GM12873 (cell line): ENCODE data around the gene RALB.

ENCODE experiments used
- CTCF ChIP-seq: IDR thresholded peaks from 2 replicates; pipeline ENCODE4 v1.5.1; 2012; ENCODE audit warnings: low read depth, mild to moderate bottlenecking, moderate library complexity, low read length, control low read depth; ENCODE audit not compliant: insufficient read depth; ENCODE audit errors: missing control alignments

Gene RALB

GRCh38 chr2:120332384-120332783 is 79.7 kb downstream of the RALB start:
- no peak for TF ChIP-seq CTCF

- no peak for TF ChIP-seq CTCF
Observed at GRCh38 chr2:120334068-120334467, 81.4 kb downstream of the RALB start.

- TF ChIP-seq CTCF = no peak
Observed at GRCh38 chr2:120336749-120337148, 84.1 kb downstream of the RALB start.

- no peak for TF ChIP-seq CTCF
Observed at GRCh38 chr2:120338015-120338414, 85.4 kb downstream of the RALB start.

DNA sequence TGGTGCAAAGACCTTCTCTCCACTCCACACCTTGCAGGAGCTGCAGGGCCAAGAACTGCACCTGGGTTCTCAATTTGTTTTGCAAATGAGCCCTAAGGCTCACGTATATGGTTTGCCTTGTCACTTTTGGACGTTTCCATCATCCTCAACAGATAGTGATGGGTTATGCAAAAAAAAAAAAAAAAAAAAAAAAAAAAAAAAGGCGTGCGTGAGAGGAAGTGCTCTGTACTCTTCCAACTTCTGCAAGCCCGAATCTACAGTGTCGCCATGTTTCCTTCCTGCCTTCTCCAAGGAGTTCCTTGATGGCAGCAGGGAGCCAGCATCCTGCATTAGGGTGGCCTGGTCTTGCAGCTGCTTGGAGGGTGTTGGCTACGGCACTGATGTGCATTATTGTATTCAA is 89.3 kb downstream of the RALB start:
- TF ChIP-seq CTCF = no peak

- TF ChIP-seq CTCF = no peak
Observed at GRCh38 chr2:120342446-120342845, 89.8 kb downstream of the RALB start.

- TF ChIP-seq CTCF = no peak
Observed at GRCh38 chr2:120343100-120343432, 90.4 kb downstream of the RALB start.
